Transverse colon (tissue), 4 donors: ENCODE data around the gene SAMD13.

Experiments used
- EP300 ChIP-seq: sonication (generic); formaldehyde crosslinking; IDR thresholded peaks from one replicate; pipeline ENCODE4 v1.6.1; 2017; ENCODE audit warnings: antibody characterized with exemption, low read depth
- POLR2A ChIP-seq: fragments of 450-650 bp; IDR thresholded peaks from one replicate; pipeline ENCODE4 v1.6.1; 2016; ENCODE audit warnings: antibody characterized with exemption, mild to moderate bottlenecking, moderate library complexity
- POLR2AphosphoS5 ChIP-seq, 3 donors: sonication (generic); formaldehyde crosslinking; IDR thresholded peaks; one replicate each; pipeline ENCODE4 v1.6.1; 2016; ENCODE audit warnings: antibody characterized with exemption in 3 of 3
- TF ChIP-seq, protein P1 (sequence below), 5 experiments: fragments of 200-600 bp in 3 of 5; fragments of 450-650 bp in 2 of 5; sonication (generic) in 3 of 5; IDR thresholded peaks; 1 replicate in 2 of 5; 2 replicates in 3 of 5; pipeline ENCODE4 v1.5.1; 2016 to 2017; ENCODE audit warnings: antibody characterized with exemption in 5 of 5, inconsistent platforms in 3 of 5, mild to moderate bottlenecking in 2 of 5, moderate library complexity in 1 of 5

DNA sequence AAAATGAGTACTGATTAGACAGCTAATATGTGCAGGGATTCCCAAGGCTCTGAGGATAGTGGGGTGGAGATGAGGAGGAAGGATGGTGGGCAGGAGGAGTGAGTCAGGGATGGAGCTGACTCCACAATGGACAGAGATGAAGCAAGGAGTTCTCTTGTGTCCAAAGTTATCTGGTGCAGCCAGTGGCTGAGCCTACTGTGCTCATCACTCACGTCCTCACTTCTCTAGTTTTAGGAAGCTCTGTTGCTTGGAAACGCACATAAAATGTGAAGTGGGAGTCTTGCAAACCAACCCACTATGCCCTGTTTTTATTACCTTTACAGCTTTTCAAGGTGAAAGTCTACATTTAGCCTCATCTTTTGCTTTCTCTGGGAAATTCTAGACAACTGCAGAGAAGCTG is 36.5 kb upstream of the SAMD13 start:
- TF ChIP-seq, protein P1, sequence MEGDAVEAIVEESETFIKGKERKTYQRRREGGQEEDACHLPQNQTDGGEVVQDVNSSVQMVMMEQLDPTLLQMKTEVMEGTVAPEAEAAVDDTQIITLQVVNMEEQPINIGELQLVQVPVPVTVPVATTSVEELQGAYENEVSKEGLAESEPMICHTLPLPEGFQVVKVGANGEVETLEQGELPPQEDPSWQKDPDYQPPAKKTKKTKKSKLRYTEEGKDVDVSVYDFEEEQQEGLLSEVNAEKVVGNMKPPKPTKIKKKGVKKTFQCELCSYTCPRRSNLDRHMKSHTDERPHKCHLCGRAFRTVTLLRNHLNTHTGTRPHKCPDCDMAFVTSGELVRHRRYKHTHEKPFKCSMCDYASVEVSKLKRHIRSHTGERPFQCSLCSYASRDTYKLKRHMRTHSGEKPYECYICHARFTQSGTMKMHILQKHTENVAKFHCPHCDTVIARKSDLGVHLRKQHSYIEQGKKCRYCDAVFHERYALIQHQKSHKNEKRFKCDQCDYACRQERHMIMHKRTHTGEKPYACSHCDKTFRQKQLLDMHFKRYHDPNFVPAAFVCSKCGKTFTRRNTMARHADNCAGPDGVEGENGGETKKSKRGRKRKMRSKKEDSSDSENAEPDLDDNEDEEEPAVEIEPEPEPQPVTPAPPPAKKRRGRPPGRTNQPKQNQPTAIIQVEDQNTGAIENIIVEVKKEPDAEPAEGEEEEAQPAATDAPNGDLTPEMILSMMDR (IDR thresholded peaks at IDR 0.05): no peak
- no peak for TF ChIP-seq EP300
- no peak for TF ChIP-seq POLR2A
- no peak for TF ChIP-seq POLR2AphosphoS5 (IDR thresholded peaks at IDR 0.05)
